HG02938 (cell line): Measurements from ENCODE around the gene SAMD14.

Experiments used
- ATAC-seq: cut with Tn5 transposase; IDR thresholded peaks from one replicate; pipeline ENCODE4 v1.9.1; 2021; ENCODE audit warnings: mild to moderate bottlenecking, moderate library complexity; ENCODE audit not compliant: unreplicated experiment

The SAMD14 gene

GRCh38 chr17:50129728-50130558 is at the start of gene SAMD14:
Gene SAMD14 (minus strand): TSS chr17:50130160. CDS start chr17:50124959, 5,201 bp downstream.
- ATAC-seq: no peak

- ATAC-seq: peak; percentile 58
These were observed 48.2 kb upstream of the SAMD14 start for GRCh38 chr17:50177983-50178834.

- ATAC-seq: no peak
These were observed 47.5 kb upstream of the SAMD14 start for GRCh38 chr17:50177476-50177875.

- ATAC-seq: no peak
These were observed 46.8 kb upstream of the SAMD14 start for GRCh38 chr17:50176559-50177357.

- no peak for ATAC-seq
These were observed 45.3 kb upstream of the SAMD14 start for GRCh38 chr17:50175035-50175807.

- no peak for ATAC-seq
These were observed 44.5 kb upstream of the SAMD14 start for GRCh38 chr17:50174444-50174843.

GRCh38 chr17:50173335-50173941 is 43.5 kb upstream of the SAMD14 start:
- no peak for ATAC-seq

GRCh38 chr17:50172936-50173334 is 43.0 kb upstream of the SAMD14 start:
- ATAC-seq: no peak

GRCh38 chr17:50172130-50172529 is 42.2 kb upstream of the SAMD14 start:
- no peak for ATAC-seq

- ATAC-seq: no peak
These were observed 41.6 kb upstream of the SAMD14 start for GRCh38 chr17:50171371-50172071.

- no peak for ATAC-seq
These were observed 40.9 kb upstream of the SAMD14 start for GRCh38 chr17:50170662-50171370.

- no peak for ATAC-seq
These were observed 40.0 kb upstream of the SAMD14 start for GRCh38 chr17:50169881-50170459.

- no peak for ATAC-seq
These were observed 39.3 kb upstream of the SAMD14 start for GRCh38 chr17:50169121-50169764.

- ATAC-seq: no peak
These were observed 38.4 kb upstream of the SAMD14 start for GRCh38 chr17:50168319-50168718.

- no peak for ATAC-seq
These were observed 37.4 kb upstream of the SAMD14 start for GRCh38 chr17:50167371-50167770.

GRCh38 chr17:50166518-50167181 is 36.7 kb upstream of the SAMD14 start:
- no peak for ATAC-seq

- ATAC-seq: no peak
These were observed 36.0 kb upstream of the SAMD14 start, which contains the start of gene SGCA for GRCh38 chr17:50165867-50166517. Gene SGCA (plus strand): TSS chr17:50166005. CDS start chr17:50166041, 36 bp downstream.
